Testis (tissue), 2 donors: ENCODE data around the gene PLCZ1.

Experiments
- POLR2A ChIP-seq: fragments of 450-650 bp; IDR thresholded peaks from one replicate; pipeline ENCODE4 v1.6.1; 2017; ENCODE audit warnings: antibody characterized with exemption, mild to moderate bottlenecking, moderate library complexity
- TF ChIP-seq, protein P1 (sequence below), 3 experiments: fragments of 450-650 bp in 2 of 3; fragments of 200-600 bp in 1 of 3; sonication (generic) in 1 of 3; IDR thresholded peaks; one replicate each; pipeline ENCODE4 v1.5.1; 2016 to 2019; ENCODE audit warnings: antibody characterized with exemption in 3 of 3, mild to moderate bottlenecking in 2 of 3, moderate library complexity in 1 of 3

- TF ChIP-seq, protein P1, sequence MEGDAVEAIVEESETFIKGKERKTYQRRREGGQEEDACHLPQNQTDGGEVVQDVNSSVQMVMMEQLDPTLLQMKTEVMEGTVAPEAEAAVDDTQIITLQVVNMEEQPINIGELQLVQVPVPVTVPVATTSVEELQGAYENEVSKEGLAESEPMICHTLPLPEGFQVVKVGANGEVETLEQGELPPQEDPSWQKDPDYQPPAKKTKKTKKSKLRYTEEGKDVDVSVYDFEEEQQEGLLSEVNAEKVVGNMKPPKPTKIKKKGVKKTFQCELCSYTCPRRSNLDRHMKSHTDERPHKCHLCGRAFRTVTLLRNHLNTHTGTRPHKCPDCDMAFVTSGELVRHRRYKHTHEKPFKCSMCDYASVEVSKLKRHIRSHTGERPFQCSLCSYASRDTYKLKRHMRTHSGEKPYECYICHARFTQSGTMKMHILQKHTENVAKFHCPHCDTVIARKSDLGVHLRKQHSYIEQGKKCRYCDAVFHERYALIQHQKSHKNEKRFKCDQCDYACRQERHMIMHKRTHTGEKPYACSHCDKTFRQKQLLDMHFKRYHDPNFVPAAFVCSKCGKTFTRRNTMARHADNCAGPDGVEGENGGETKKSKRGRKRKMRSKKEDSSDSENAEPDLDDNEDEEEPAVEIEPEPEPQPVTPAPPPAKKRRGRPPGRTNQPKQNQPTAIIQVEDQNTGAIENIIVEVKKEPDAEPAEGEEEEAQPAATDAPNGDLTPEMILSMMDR (IDR thresholded peaks at IDR 0.05) = no peak
- TF ChIP-seq POLR2A = no peak
These were observed 47.2 kb downstream of the PLCZ1 start for GRCh38 chr12:18690653-18691052.
